Fibroblast of skin of scalp (primary cell): Measurements from ENCODE around the gene CADM1. TPM values are rescaled to one million over a fixed set of nuclear protein-coding genes. Genes with fewer than 3 reads are reported as not detected.

Experiments used
- DNase-seq: peaks from one replicate; pipeline ENCODE4 v3.0.0-alpha.2; 2013
- polyA plus RNA-seq, 2 experiments: library from polyadenylated mRNA; unstranded; fragments of 120-200 nt; gene quantifications; one replicate each; pipeline ENCODE4 v1.2.1, GENCODE V29; 2013; ENCODE audit not compliant: insufficient read length in 2 of 2

Gene CADM1
- polyA plus RNA-seq (2013, experiment 1 of 2; ENCODE audit: insufficient read length) = 45.9 TPM
- polyA plus RNA-seq (2013, experiment 2 of 2; ENCODE audit: insufficient read length) = 46.9 TPM

GRCh38 chr11:115504276-115505158 lies at the start of gene CADM1:
Gene CADM1 (minus strand): TSS chr11:115504415.
- peak; percentile 96 for DNase-seq

GRCh38 chr11:115552773-115553438 lies 48.7 kb upstream of the CADM1 start:
- no peak for DNase-seq

GRCh38 chr11:115552151-115552772 lies 48.0 kb upstream of the CADM1 start:
- DNase-seq = no peak

GRCh38 chr11:115550291-115551059 lies 46.3 kb upstream of the CADM1 start:
- DNase-seq = no peak

- no peak for DNase-seq
Measured at GRCh38 chr11:115548878-115549528, 44.8 kb upstream of the CADM1 start.

GRCh38 chr11:115545581-115546210 lies 41.5 kb upstream of the CADM1 start:
- DNase-seq = no peak

GRCh38 chr11:115544422-115544948 lies 40.3 kb upstream of the CADM1 start:
- DNase-seq = no peak

- DNase-seq = no peak
Measured at GRCh38 chr11:115541518-115541917, 37.3 kb upstream of the CADM1 start.

- no peak for DNase-seq
Measured at GRCh38 chr11:115539844-115540243, 35.6 kb upstream of the CADM1 start.

- DNase-seq = no peak
Measured at GRCh38 chr11:115535781-115536180, 31.6 kb upstream of the CADM1 start.

GRCh38 chr11:115530752-115531151 lies 26.5 kb upstream of the CADM1 start:
- DNase-seq = no peak

- DNase-seq = peak; percentile 14
Measured at GRCh38 chr11:115528225-115528624, 24.0 kb upstream of the CADM1 start.

GRCh38 chr11:115527534-115528125 lies 23.4 kb upstream of the CADM1 start:
- no peak for DNase-seq

- DNase-seq = no peak
Measured at GRCh38 chr11:115525531-115526006, 21.4 kb upstream of the CADM1 start.

- no peak for DNase-seq
Measured at GRCh38 chr11:115524572-115524971, 20.4 kb upstream of the CADM1 start.

GRCh38 chr11:115523727-115524399 lies 19.6 kb upstream of the CADM1 start:
- no peak for DNase-seq

- DNase-seq = no peak
Measured at GRCh38 chr11:115522302-115522701, 18.1 kb upstream of the CADM1 start.

- no peak for DNase-seq
Measured at GRCh38 chr11:115521825-115522224, 17.6 kb upstream of the CADM1 start.

GRCh38 chr11:115518983-115519628 lies 14.9 kb upstream of the CADM1 start:
- no peak for DNase-seq
